Osteoblast (primary cell): Measurements from ENCODE around the gene IL4R. TPM values are rescaled to one million over a fixed set of nuclear protein-coding genes. Genes with fewer than 3 reads are reported as not detected.

ENCODE experiments used
- DNase-seq: peaks from one replicate; pipeline ENCODE4 v3.0.0; 2011; ENCODE audit warnings: low spot score, mixed read lengths; ENCODE audit not compliant: insufficient read length; ENCODE audit errors: missing footprints
- H2AFZ ChIP-seq: 2 replicates; pipeline ENCODE4 v1.6.0; 2011; ENCODE audit warnings: mild to moderate bottlenecking, low read length
- H3K27ac ChIP-seq: 2 replicates; pipeline ENCODE4 v1.5.1; 2011; ENCODE audit warnings: mild to moderate bottlenecking, low read depth, low read length, moderate library complexity
- H3K27me3 ChIP-seq: 2 replicates; pipeline ENCODE4 v1.6.0; 2012; ENCODE audit warnings: mild to moderate bottlenecking, control low read depth, inconsistent platforms, low read length, moderate library complexity; ENCODE audit not compliant: insufficient read depth
- H3K36me3 ChIP-seq: 2 replicates; pipeline ENCODE4 v1.5.1; 2011; ENCODE audit warnings: mild to moderate bottlenecking, low read length, control low read depth, moderate library complexity; ENCODE audit not compliant: insufficient read depth
- H3K4me1 ChIP-seq: 2 replicates; pipeline ENCODE4 v1.5.1; 2011; ENCODE audit warnings: mild to moderate bottlenecking, low read length, control low read depth, moderate library complexity; ENCODE audit not compliant: insufficient read depth
- H3K4me2 ChIP-seq: 2 replicates; pipeline ENCODE4 v1.6.0; 2011; ENCODE audit warnings: mild to moderate bottlenecking, low read length; ENCODE audit not compliant: insufficient read depth
- H3K4me3 ChIP-seq: fragments of 200-600 bp; sonication (generic); 3 replicates; pipeline ENCODE4 v1.5.1; 2012; ENCODE audit warnings: mild to moderate bottlenecking, low read length, inconsistent platforms; ENCODE audit not compliant: insufficient read depth
- H3K79me2 ChIP-seq: 2 replicates; pipeline ENCODE4 v1.6.0; 2012; ENCODE audit warnings: mild to moderate bottlenecking, low read length, control low read depth, inconsistent platforms; ENCODE audit not compliant: insufficient read depth
- H3K9me3 ChIP-seq: 2 replicates; pipeline ENCODE4 v1.5.1; 2011; ENCODE audit warnings: low read depth, low read length, control low read depth
- H4K20me1 ChIP-seq: 2 replicates; pipeline ENCODE4 v1.6.0; 2012; ENCODE audit warnings: mild to moderate bottlenecking, low read length, control low read depth; ENCODE audit not compliant: insufficient read depth
- CTCF ChIP-seq: IDR thresholded peaks from 2 replicates; pipeline ENCODE4 v1.5.1; 2011; ENCODE audit warnings: mild to moderate bottlenecking, low read depth, low read length, moderate library complexity; ENCODE audit errors: extremely low read depth
- total RNA-seq: library from RNA; depleted of rRNA; stranded (reverse); fragments of >200 nt; gene quantifications from 2 replicates; pipeline ENCODE4 v1.2.3, GENCODE V29; 2012

The IL4R gene
- total RNA-seq, 1 donor, result 32.9 TPM

DNA sequence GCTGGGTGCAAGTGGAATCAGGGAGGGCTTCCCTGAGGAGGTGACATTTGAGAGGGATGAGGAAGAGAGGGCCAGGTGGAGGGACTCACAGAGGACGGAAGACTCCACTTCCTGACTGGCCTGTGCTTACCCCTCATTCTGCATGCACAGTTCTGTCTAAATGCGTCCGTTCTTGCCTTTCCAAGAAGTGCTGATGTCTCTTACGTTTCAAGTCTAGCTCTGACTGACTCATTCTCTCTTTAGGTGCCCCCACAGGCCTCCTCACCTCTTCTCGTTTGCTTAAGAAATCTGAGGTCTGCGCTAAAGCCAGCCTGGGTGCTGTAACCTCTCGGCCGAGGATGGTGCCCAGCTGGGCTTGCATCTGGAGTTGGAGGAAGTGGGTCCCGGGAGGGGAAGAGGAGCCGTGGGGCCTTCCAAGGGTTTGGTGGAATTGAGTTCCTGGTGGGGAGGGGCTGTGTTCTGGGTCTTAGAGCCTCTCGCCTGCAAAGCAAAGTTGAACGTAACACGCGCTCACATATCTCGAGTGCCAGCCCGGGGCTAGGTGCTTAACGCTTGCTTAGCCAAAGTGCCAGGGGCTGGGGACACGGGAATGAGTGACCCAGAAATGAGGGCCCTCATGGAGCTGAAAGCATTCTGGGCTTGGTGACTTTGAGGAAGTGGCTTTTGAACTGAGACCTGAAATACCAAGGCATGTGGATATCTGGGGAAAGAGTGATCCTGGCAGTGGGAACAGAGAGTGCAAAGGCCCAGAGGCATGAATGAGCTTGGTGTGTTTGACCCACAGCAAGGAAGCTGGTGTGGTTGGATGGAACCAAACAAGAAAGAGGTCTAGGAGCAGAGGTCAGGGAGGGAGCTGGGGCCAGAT lies 4.8 kb downstream of the IL4R start:
- Histone ChIP-seq H3K9me3 (no peaks in the 10 kb centered on the region), H4K20me1 (peaks cover 9% of the 10 kb centered on the region), H3K36me3 (peaks cover 19% of the 10 kb centered on the region), H3K79me2 (peaks cover 95% of the 10 kb centered on the region), H3K27ac (peak overlapping the region; percentile 24), H3K4me1 (peaks cover 41% of the 10 kb centered on the region), H2AFZ (no peak overlapping the region), H3K4me2 (no peak overlapping the region), H3K4me3 (no peak overlapping the region), H3K27me3 (no peaks in the 10 kb centered on the region)
- TF ChIP-seq CTCF, result no peak
- peak; percentile 67 for DNase-seq

DNA sequence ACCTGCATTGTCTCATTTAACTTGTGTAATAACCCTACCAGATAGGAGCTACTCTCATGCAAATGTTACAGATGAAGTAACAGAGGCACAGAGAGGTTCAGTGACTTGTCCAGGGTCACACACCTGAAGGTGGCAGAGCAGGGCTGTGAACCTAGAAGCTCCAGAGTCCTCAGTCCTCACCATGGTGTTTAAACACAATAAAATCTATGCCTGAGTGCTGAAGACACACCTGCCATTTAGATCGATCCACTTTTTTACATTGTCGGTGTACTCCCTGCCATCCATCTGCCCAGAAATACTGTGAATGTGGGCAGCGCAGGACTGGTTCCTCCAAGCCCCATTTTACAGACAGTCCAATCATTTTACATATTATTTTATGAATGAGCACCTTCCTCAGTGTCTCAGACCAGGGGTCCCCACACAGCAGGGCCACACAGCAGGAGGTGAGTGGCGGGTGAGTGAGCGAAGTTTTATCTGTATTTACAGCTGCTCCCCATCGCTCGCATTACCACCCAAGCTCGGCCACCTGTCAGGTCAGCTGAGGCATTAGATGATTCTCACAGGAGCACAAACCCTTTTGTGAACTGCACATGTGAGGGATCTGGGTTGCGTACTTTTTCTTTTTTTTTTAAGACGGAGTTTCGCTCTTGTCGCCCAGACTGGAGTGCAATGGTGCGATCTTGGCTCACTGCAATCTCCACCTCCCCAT lies 5.6 kb downstream of the IL4R start:
- H3K27me3 ChIP-seq, result no peaks in the 10 kb centered on the region
- peaks cover 97% of the 10 kb centered on the region for H3K79me2 ChIP-seq
- no peak overlapping the region for H2AFZ ChIP-seq
- no peaks in the 10 kb centered on the region for H3K9me3 ChIP-seq
- TF ChIP-seq CTCF, result no peak
- DNase-seq, result no peak
- no peak overlapping the region for H3K4me3 ChIP-seq
- peaks cover 9% of the 10 kb centered on the region for H4K20me1 ChIP-seq
- peaks cover 40% of the 10 kb centered on the region for H3K4me1 ChIP-seq
- no peak overlapping the region for H3K4me2 ChIP-seq
- peaks cover 19% of the 10 kb centered on the region for H3K36me3 ChIP-seq
- H3K27ac ChIP-seq, result no peak overlapping the region

GRCh38 chr16:27320261-27321012 lies 6.7 kb downstream of the IL4R start:
- Histone ChIP-seq H3K4me1 (peaks cover 30% of the 10 kb centered on the region), H3K4me2 (no peak overlapping the region), H4K20me1 (peaks cover 3% of the 10 kb centered on the region), H3K9me3 (no peaks in the 10 kb centered on the region), H2AFZ (no peak overlapping the region), H3K79me2 (peaks cover 99% of the 10 kb centered on the region), H3K36me3 (peaks cover 19% of the 10 kb centered on the region), H3K27me3 (no peaks in the 10 kb centered on the region), H3K4me3 (no peak overlapping the region), H3K27ac (peak overlapping the region; percentile 76)
- peak; percentile 66 for DNase-seq
- no peak for TF ChIP-seq CTCF
